ENCODE measurements around the gene KIF9. TPM values are rescaled to one million over a fixed set of nuclear protein-coding genes. Genes with fewer than 3 reads are reported as not detected.

Gene KIF9
- total and polyA plus RNA-seq, 11 donors = 5.2 to 19.2 (median 8.7) TPM

DNA sequence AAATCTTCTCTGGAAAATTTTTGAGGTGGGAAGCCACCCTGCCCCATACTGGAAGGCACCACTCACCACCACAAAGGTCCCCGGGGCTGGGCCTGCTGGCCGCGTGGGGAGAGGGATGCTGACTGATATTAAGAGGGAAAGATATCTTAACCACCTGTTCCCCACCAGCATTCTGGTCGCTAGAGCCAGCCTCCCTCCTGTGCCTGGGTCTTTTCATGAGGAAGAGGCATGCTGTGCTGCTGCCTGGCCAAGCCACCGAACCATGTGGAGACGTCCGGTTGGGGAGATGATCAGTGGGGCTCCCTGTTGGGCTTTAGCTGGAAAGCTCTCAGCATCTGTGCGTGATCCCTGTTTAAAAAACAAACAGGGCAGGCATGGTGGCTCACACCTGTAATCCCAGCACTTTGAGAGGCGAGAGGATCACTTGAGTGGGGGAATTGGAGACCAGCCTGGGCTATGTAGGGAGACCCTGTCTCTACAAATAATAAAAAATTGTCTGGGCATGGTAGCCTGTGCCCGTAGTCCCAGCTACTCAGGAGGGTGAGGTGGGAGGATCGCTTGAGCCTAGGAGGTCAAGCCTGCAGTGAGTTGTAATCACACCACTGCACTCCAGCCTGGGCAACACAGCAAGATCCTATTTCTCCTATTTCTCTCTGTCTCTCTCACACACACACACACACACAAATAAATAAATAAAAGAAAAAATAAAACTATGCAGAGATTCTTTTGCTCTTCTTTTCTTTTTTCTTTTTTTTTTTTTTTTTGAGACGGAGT, 1.2 kb upstream of the KIF9 start:
- peak in 1 of 5 donors; percentile 59 for DNase-seq
- Histone ChIP-seq H3K36me3 (peaks cover 0 to 26% (median 17%) of the 10 kb centered on the region in 9 donors), H3K27me3 (no peaks in the 10 kb centered on the region), H3K4me3 (peak overlapping the region; percentile 66 to 90 (median 84)), H3K9me3 (no peaks in the 10 kb centered on the region), H3K27ac (peak overlapping the region in 11 of 12 donors; percentile 88 to 98 (median 95)), H3K4me1 (peaks cover 7 to 56% (median 30%) of the 10 kb centered on the region in 12 donors)
- intact Hi-C loops (cut with DNase I) = loop anchor here in 6 of 10 donors (2.0 to 10.0 kb wide), 6 partner anchors 34 to 121 kb away; partner anchors contain the start of genes SETD2 (in 3 of the 6) and PTPN23 (in 1 of the 6)
- no peak for ATAC-seq
- TF ChIP-seq, protein P1, sequence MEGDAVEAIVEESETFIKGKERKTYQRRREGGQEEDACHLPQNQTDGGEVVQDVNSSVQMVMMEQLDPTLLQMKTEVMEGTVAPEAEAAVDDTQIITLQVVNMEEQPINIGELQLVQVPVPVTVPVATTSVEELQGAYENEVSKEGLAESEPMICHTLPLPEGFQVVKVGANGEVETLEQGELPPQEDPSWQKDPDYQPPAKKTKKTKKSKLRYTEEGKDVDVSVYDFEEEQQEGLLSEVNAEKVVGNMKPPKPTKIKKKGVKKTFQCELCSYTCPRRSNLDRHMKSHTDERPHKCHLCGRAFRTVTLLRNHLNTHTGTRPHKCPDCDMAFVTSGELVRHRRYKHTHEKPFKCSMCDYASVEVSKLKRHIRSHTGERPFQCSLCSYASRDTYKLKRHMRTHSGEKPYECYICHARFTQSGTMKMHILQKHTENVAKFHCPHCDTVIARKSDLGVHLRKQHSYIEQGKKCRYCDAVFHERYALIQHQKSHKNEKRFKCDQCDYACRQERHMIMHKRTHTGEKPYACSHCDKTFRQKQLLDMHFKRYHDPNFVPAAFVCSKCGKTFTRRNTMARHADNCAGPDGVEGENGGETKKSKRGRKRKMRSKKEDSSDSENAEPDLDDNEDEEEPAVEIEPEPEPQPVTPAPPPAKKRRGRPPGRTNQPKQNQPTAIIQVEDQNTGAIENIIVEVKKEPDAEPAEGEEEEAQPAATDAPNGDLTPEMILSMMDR (IDR thresholded peaks at IDR 0.05) = no peak
- TF ChIP-seq POLR2A (IDR thresholded peaks at IDR 0.05) = no peak
- WGBS, 4 donors = 31 to 36% (median 32%) methylated on average over 12 of the region's 12 CpGs

DNA sequence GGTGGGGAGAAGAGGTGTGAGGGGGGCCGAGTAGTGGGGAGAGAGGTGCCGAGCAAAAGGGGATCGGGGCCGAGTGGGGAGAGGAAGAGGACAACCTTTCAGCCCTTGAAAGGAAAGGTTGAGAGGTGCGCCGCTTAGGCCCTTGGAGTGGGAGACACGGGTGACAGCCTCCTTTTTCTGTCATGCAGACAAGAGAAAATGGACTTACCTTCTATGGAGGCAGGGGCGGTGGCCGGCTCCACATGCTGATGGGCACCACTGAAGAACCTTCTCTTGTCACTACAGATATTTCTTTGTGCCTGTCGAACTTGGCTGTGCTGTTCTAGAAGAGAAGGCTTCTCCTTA, 566 bp upstream of the KIF9 start:
- peaks cover 7 to 50% (median 30%) of the 10 kb centered on the region in 12 donors for H3K4me1 ChIP-seq
- TF ChIP-seq POLR2A (IDR thresholded peaks at IDR 0.05) = no peak
- TF ChIP-seq, protein P1 (IDR thresholded peaks at IDR 0.05) = no peak
- H3K36me3 ChIP-seq = peaks cover 0 to 20% (median 12%) of the 10 kb centered on the region in 9 donors
- DNase-seq (peak in 1 of 5 donors; percentile 19), ATAC-seq (peak in 1 of 4 donors; percentile 18)
- no peaks in the 10 kb centered on the region for H3K9me3 ChIP-seq
- H3K4me3 ChIP-seq = peak overlapping the region; percentile 66 to 90 (median 84)
- H3K27ac ChIP-seq = peak overlapping the region; percentile 66 to 98 (median 94)
- intact Hi-C loops (cut with DNase I) = loop anchor here in 6 of 10 donors (2.0 to 10.0 kb wide), 6 partner anchors 34 to 121 kb away; partner anchors contain the start of genes SETD2 (in 3 of the 6) and PTPN23 (in 1 of the 6)
- WGBS, 4 donors = 1% methylated on average over 10 of the region's 10 CpGs
- H3K27me3 ChIP-seq = no peaks in the 10 kb centered on the region

DNA sequence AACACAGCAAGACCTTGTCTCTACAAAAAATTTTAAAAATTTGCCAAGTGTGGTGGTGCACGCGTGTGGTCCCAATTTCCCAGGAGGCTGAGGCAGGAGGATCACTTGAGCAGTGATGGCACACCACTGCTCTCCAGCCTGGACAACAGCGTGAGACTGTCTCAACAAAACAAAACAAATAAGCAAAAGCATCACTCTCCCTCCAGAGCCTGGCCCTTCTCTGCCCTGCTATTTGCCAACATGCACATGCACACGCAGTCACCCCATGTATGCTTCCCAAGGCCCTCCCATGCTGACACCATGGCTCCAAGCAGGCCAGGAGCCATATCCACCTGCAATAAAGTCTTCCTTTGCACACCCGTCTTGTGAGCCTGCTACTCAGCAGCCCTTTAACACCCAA, 2.1 kb downstream of the KIF9 start:
- no peak for TF ChIP-seq POLR2A (IDR thresholded peaks at IDR 0.05)
- TF ChIP-seq, protein P1 (IDR thresholded peaks at IDR 0.05) = no peak
- DNase-seq (no peak), ATAC-seq (no peak)
- H3K4me3 ChIP-seq = no peak overlapping the region
- WGBS, 4 donors = 91 to 96% (median 95%) methylated on average over 5 of the region's 5 CpGs
- peaks cover 7 to 34% (median 27%) of the 10 kb centered on the region in 12 donors for H3K4me1 ChIP-seq
- H3K9me3 ChIP-seq = no peaks in the 10 kb centered on the region
- H3K27me3 ChIP-seq = no peaks in the 10 kb centered on the region
- intact Hi-C loops (cut with DNase I) = loop anchor here in 6 of 10 donors (5.0 to 10.0 kb wide), 5 partner anchors 37 to 118 kb away; partner anchors contain the start of genes SETD2 (in 2 of the 6) and PTPN23 (in 1 of the 6)
- H3K27ac ChIP-seq = no peak overlapping the region
- H3K36me3 ChIP-seq = peaks cover 0 to 6% (median 0%) of the 10 kb centered on the region in 9 donors

DNA sequence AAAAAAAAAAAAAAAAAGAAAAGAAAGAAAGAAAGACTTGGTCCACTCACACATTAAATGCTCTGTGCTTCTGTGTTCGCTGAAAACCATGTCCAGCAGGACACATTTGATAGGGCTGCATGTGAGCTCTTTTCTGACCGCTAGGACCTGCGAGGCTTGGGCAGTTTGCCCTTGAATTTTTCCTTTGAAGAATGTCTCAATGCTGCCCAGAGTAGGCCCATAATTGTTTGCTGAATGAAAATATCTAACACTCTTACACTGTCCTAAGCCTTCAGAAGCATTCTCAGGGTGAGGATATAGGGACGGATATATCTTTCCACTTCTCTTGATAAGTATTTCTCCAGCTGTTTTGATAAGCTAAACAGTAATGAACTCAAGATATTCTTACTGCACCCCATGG, 6.0 kb downstream of the KIF9 start:
- H3K27me3 ChIP-seq = no peaks in the 10 kb centered on the region
- no peak overlapping the region for H3K27ac ChIP-seq
- TF ChIP-seq, protein P1 (IDR thresholded peaks at IDR 0.05) = no peak
- no peaks in the 10 kb centered on the region for H3K9me3 ChIP-seq
- H3K36me3 ChIP-seq = peaks cover 0 to 26% (median 0%) of the 10 kb centered on the region in 9 donors
- 51 to 69% (median 61%) methylated on average over 4 of the region's 4 CpGs for WGBS, 4 donors
- intact Hi-C loops (cut with DNase I) = no loop called here
- H3K4me1 ChIP-seq = peaks cover 0 to 7% (median 4%) of the 10 kb centered on the region in 12 donors
- no peak for ATAC-seq
- no peak for DNase-seq
- no peak overlapping the region for H3K4me3 ChIP-seq
